DMS153 treated with DMSO at 0.1 percent for 48 hours (cell line): ENCODE results near the gene FERMT2.
"Not testable (repeated sequence)": the region's sequence is repeated elsewhere in the genome, so short reads cannot be mapped to it uniquely, and the experiment has no call there.

Source experiments
- DNase-seq: peaks from one replicate; lab custom pipeline; 2025; ENCODE audit not compliant: unreplicated experiment; lab: John Stamatoyannopoulos, UW

Gene FERMT2

DNA sequence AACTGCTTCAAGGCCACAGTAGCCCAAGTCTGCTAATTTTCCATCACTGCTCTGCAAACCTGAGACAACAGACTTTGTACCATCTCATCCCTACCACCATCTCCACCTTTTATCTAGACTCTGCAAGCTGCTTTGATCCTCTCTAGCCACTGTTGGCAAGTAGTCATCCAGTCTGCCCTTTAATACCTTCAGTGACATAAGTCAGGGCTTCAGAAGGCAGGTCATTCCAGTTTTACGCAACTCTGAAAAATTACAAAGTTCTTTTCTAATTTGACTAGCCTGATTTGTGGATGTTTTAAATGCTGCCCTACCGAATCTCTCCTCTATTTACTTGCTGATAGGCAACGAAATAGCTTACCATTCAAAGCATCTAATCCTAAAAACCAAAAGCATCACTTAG, 2.8 kb downstream of the FERMT2 start:
- DNase-seq, result no peak

DNA sequence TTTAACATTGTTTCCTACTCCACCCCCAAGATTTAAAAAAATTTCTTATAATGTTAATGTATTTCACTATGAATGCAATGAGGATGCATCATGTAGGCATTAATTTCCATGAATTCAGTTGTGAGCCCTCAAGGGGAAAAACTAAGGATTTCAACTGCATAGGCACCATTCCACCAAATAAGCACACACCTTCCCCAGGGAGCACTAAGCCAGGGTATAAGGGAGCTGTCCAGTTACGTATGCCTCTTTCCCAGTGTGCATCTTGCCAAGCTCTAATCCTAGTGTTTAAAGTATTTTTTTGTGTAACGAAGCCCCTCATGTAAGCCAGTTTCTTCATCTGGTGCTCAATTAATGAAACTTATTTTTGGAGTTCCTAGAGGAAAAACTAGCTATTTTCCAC, 6.6 kb downstream of the FERMT2 start:
- DNase-seq, result no peak

DNA sequence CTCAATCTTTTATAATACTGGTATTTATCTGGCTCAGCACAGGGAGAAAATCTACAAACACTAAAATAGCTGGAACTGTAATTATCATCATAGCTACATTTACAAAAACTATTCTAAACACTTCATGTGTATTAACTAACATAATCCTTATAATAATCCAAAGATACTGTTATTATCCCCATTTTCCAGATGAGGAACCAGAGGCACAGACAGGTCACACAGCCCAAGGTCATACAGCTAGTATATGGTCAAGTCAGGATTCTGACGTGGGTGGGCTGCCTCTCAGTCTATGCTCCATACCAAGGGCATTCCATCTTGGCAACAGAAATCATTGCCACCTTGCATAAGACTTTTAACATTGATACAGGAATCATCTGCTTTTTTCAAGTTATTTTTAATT, 11.4 kb downstream of the FERMT2 start:
- DNase-seq, result no peak

DNA sequence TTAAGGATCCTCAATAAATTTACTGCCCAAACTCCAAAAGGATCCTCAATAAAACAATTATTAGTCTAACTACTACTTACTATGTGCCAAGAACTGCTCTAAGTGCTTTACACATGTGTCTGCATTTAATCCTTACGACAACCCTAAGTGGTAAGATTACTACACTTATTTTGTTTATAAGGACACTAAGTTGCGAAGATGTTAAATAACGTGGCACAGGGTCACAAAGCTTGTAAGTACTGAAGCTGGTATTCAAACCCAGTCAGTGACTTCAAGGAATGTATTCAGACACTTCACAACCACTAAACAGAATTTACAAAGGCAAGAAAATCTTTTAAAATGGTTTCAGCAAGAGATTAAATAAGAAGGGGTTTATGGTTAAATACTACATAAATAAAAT, 13.0 kb downstream of the FERMT2 start:
- DNase-seq, result no peak

DNA sequence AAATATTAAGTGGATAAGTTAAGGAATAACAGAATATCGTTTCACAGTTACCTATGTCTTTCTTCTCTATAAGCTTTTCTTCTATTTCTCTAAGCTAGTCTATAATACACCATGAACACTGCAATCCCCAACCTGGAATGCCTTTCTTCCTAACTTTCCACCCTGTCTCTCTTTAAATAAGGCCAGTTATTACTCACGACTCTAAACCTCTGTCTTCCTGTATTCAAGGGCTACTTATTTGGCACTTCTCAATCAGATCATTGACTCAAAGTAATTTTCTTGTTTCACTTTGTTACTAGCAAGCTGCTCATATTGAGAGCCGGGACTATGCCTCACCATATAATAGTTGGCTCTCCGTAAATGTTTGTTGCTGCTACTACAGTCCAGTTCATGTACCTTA, 13.5 kb downstream of the FERMT2 start:
- no peak for DNase-seq

DNA sequence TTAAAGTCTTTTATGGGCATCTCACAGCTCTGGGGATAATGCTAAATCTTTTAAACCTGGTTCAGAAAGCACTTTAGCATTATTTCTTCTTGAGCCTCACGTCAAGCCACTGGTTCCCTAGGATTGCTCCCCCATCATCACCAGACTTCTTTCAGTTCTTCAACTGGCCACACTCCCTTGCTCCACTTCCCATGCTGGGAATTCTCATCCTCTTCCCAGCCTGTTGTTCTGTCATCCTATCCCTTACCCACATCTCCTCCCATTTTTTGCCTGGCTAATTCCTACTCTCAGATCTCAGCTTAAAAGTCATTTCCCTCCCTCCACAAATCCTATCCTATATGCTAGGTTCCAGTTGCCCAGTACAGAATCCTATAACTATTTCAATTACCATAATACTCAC, 14.4 kb downstream of the FERMT2 start:
- no peak for DNase-seq

DNA sequence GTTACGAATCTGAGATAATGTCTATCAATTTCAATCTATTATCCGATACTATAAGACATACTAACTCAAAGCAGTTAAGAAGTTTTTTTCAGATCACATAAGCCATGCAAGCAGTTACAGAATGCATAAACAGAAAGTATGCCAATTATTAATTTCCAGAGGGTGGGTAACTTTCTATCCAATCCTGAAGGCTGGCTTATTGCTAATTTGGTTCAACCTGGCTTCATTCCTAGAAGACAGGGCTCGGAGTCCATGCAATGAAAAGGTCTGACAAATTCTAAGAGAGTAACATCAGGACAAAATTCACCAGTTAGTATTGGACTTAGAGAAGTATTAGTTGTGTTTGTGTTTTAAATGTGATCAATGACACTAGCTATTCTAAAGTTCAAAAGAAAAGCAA, 15.0 kb downstream of the FERMT2 start:
- DNase-seq, result no peak

DNA sequence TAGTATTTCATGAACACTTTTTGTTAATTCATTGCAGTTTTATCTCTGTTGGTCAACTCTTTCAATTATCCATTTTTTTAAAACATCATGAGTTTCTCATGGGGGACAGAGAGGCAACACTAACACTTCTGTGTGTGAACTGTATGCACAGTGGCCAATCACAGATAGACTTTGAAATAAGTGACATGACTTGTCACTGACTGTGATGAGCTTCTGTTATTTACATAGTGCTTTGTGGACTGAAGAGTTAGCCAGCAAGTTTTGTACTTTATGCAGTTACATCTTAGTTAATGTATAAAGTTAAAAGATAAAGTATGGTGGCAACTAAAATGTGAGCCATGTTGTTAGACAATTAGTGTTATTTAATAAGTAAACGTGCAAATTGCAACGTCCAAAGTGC, 16.1 kb downstream of the FERMT2 start:
- DNase-seq, result no peak

DNA sequence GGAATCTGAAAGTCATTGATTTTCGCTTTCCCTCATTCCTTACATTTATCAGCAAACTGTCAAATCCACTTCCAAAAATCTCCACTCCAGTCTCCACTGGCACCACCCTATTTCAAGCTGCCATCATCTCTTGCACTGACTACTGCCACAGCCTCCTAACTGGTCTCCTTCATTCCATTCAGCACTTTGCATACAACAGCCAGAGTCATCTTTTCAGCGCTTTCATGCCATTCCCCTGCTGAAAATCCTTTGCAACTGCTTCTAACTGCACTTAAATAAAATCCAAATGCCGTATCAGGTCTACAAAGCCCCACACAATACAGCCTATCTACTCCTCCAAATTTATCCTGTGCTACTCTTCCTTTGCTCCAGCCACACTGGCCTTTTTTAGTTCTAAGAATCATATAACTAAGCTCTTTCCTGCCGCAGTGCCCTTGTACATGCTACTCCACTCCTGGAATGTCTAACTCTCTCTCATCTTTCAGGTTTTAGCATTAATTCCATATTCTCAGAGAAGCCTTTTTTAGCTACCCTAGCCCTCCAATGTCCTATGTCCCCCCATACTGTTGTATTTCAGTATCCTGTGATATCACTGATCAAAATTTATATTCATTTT, 21.6 kb downstream of the FERMT2 start:
- no peak for DNase-seq

DNA sequence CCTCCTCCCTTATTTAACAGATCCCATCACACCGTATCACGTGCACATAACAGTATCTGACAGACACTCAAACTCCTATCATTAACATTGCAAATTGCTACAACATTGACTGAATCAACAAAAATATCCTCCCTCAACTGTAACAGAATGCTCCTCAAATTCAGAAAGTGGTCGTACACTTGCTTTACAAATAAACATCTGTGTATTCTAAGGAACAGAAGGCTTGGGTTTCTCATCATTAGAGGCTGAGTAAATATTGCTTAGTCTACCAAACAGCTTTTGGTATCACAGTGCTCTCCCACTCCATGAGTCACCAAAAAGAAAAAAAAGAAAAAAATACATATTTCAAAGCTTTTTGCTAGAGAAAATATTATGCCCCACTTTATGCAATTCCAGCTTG, 23.9 kb downstream of the FERMT2 start:
- no peak for DNase-seq

DNA sequence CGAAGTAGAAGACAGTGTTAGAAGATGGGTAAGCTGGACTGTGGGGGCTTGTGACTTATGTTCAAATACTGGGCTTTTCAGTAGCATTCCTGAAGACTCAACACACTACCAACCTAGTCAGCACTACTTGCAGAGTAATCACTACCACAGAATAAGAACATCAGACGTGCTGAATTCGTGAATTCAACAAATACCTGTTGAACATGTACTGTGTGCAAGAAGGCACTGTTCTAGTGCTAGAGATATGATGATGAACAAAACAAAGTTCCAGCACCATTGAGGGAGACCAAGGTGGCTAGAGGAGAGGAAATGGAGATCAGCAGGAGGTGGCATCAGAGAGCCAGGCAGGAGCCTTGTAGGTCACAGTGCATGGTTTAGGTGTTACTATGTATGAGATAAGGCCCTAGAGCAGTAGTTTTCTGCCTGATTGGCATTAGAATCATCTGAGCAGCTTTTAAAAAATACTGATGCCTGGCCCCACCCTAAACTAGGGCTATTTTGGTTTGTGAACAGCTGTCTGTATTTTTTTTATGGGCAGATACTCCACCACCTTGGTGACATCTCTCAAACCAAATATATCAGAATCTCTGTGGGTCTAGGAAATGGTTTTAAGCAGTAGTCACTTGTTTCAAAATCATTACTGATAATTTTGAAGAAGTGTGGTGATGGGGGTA, 26.8 kb downstream of the FERMT2 start:
- DNase-seq, result no peak

DNA sequence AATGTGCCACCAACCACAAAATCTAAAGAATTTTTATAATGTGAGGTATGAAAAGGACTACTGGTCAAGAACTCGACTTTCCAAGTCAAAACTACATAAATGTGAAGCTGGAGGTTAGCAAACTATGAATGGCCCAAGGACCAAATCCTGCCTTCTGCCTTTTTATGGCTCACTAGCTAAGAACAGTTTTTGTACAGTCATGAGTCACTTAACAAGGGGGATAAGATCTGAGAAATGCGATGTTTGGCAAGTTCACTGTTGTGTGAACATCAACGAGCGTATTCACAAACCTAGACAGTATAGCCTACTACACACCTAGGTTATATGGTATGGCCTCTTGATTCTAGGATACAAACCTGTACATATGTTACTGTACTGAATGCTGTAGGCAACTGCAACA, 28.2 kb downstream of the FERMT2 start:
- DNase-seq, result no peak

DNA sequence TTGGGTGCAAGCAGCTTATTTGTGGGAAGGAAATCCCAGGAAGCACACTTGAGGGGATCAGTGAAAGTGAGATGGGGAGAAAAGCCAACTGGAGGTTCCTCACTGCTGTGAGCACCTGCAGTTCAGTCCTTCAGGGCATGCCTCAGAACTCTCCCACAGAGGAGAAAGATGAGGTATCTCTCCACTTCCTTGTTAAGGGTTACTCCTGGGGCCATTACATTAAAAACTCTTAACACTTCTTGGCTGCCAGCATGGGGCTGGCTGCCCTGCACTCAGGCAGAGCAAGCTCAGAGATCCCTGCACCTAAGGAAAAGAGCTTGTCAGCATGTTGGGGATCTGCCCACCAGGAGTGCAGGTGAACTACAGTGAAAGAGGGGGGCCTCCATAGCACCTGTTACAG, 28.8 kb downstream of the FERMT2 start:
- DNase-seq, result no peak

DNA sequence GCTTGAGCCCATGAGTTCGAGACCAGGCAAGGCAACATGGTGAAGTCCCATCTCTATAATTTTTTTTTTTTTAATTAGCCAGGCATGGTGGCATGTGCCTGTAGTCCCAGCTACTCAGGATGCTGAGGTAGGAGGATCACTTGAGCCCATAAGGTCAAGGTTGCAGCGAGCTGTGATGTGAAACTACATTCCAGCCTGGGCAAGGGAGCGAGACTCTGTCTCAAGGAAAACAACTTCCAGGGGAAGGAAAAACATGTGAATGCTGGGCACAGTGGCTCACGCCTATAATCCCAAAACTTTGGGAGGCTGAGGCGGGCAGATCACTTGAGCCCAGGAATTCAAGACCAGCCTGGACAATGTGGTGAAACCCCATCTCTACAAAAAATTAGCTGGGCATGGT, 30.4 kb downstream of the FERMT2 start:
- DNase-seq, result not testable (repeated sequence)

DNA sequence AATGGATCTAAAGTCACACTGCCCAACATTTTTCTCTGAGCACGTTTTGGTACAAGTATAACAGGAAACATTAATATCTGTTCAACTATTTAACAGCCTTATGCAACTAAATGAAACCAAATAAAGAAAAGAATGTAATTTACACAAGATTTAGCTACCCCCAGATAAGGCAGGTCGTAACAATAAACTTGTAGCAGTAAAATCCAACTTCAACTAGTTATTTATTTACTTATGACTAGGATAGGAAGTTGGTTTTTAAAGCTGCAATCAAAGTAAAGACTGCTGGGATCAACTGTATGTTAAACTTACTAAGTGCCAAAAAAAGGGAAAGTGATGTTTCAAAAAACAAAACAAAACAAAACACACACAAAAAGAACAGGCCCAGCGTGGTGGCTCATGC, 30.9 kb downstream of the FERMT2 start:
- DNase-seq, result no peak

DNA sequence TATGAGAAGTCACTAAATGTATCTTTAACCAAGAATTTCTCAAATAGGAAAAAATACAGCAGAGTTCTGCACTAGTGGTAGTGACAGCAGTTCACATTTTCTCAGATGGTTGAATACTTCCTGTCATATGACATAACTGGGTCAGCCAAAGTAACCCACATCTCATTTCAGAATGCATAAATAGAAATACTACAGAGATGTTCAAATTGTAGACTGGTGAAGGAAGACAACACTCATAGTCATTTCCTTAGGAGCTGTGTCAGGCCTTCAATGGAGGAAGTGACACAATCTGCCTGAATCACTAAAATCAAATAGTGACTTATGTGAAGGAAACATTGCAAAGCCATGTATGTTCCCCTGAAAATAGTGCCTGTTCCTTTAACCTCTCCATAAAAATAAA, 32.4 kb downstream of the FERMT2 start:
- no peak for DNase-seq

DNA sequence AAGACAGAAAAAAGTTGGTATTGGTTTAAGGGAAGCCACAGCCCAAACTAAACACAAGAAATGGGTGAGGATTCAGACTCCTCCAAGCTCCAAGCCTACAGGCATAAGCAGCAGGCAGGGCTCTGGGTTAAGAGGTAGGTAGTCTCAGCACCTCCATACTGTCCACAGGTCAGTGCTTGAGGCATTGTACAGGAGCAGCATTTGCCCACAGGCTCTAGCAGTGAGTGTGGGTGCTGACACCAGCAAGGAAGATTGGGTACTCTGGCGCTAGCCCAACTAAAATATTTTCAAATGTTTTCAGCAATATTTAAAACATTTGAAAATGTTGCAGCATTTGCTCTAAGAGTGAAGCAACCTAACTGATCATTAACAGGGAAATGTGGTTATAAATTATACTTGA, 33.1 kb downstream of the FERMT2 start:
- no peak for DNase-seq

DNA sequence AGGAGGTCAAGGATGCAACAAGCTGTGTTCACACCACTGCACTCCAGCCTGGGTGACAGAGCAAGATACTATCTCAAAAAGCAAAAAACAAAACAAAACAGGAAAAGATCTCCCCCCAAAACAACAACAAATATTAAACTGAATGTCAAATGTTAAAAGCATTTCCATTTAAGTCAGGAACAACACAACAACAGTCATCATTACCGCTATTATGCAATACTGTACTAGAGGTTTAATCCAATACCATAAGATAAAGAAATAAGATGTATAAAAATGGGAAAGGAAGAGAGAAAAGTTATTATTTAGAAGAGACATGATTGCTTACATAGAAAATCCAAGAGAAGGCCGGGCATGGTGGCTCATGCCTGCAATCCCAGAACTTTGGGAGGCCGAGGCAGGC, 36.6 kb downstream of the FERMT2 start:
- no peak for DNase-seq

DNA sequence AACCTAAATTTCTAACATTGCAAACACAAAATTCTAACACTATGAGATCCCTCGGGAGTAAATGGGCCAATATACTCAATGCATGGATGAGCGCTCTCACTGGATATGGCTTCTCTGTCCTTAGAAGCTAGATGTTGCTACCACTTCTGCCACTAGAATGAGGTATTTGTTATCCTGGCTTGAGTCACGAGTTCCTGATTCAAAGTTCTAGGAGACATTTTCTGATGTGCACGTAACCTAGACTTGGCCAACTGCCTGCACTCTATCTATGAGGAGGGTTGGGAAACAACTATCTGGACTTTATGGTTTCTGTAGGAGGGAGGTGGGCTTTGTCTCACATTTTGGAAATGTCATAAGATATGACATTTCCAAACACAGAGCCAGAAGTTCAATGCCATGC, 37.6 kb downstream of the FERMT2 start:
- no peak for DNase-seq

DNA sequence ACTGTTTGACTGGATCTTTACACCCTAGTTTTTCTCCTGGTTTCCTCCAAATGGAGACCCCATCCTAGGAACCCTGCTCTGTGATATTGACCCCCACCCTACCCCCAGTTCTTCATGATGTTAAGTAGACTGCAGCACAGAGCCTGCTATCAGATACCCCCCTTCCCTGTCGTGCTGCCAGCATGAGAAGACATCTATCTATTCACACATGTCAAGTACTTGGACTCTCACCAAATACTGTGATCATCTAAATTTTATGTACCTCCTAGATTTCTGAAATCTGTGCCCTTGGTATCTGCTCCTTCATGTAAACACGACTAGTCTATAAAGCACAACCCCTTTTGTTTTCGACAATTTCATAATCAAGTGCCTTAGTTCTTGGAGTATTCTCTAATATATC, 38.9 kb downstream of the FERMT2 start:
- DNase-seq, result no peak

DNA sequence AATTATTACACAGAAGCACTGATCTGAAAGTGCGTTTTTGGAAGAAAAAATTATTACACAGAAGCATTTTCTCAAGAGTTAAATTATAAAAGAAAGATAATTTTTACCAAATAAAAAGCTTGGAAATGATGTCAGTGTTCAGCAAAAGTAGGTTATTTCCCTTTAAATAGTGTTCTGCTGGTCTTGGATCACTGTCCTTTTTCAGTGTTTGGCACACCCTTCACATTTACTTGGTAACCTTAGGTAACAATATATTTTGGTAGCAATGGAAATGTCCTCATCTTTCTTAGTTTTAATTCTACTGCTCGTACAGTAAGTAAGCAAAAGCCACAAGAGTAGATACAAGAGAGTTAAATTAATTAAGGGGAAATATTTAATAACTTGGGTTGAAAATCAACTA, 40.3 kb downstream of the FERMT2 start:
- no peak for DNase-seq

DNA sequence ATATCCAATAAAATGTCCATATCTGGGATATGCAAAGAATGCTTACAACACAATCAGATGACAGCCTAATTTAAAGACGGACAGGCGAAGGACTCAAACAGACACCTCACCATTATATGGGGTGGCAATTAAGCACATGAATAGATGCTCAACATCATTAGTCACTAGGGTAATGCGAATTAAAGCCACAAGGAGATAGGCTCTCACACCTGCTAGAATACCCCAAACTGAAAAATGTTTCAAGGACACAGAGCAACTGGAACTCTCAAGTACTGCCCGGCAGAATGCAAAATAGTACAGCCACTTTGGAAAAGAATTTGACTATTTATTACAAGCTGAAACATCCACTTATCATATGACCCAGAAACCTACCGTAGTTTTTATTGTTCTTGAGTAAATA, 42.9 kb downstream of the FERMT2 start:
- DNase-seq, result no peak

DNA sequence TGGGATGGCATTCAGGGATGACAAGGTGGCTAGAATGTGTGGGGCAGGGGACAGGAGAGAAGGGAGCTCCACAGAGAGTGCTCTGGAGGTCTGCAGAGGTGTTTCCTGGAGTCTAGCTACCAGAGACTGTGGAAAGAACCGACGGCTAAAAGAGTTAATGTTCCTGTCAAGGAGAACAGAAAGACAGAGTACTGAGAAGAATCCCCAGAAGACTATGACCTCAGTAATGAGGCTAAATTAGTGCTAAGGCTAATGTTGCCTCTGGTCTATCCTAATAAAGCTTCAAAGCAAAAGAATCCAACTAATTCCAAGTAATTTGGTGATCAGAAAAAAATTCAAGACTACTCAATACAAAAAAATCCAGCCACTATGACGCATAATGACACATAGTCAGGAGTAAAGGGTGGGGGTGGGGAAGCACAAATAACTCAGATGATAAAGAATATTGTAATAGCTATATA, 44.7 kb downstream of the FERMT2 start:
- no peak for DNase-seq
